GM21786 (cell line): ENCODE measurements around the gene LAD1.
A peak's percentile ranks its signal among the peaks of the same experiment; 100 is the strongest.

Source experiments
- ATAC-seq: cut with Tn5 transposase; IDR thresholded peaks from one replicate; pipeline ENCODE4 v1.9.1; 2021; ENCODE audit not compliant: unreplicated experiment

LAD1 gene

GRCh38 chr1:201399018-201399351 lies at the start of gene LAD1:
LAD1 (minus strand) TSS chr1:201399324; CDS start chr1:201399306, 18 bp downstream.
- ATAC-seq: no peak

DNA sequence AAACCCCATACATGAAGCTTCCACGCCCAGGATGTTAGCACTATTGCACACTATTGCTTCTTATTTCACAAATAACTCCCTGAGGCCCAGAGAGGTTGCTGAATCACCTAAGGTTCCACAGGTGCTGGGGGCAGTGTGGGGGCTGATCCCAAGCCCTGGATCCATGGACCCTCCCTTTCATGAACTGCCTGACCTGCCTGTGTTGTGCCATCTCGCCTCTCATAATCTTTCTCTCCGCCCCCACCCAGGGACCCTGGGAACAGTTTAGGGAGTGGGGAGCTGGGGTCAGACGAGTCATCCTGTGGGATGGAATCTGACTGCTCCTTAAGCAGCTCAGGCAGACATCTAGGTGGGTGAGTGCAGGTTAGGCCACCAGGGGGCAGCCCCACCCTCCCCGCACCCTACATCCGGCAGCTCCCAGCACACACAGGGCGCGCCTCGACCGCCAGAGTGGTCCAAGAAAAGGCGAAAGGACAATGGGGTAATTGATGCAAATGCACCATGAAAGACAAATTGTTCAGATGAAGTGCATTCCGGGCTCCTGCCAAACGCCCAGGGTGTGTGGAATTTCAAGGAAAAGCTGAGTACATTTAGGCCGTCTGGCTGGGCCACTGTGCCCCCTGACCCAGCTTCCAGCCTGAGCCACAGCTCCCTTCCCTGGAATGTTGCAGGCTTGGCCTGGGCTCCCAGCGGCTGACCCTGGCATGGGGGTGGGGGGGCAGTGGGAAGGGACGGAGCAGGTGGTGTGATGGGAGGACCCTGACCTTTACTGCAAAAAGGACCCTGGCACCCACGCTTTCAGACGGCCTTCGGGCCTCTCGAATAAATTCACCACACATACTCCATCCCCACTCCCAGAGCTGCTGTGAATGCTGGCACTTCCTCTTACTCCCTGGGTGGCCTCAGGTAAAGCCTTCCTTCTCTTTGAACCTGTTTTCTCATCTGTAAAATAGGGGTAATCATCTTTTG lies 49.1 kb upstream of the LAD1 start:
- ATAC-seq: peak; percentile 64

DNA sequence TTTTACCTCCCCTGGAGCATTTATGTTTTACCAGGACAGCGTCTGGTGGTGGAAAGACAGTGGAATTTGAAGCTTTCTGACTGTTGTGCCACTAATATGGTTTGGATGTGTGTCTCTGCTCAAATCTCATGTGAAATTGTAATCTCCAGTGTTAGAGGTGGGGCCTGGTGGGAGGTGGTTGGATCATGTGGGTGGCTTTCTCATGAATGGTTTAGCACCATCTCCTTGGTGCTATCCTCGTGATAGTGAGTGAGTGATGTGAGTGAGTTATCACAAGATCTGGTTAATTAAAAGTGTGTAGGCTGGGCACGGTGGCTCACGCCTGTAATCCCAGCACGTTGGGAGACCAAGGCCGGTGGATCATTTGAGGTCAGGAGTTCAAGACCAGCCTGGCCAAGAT lies 46.2 kb upstream of the LAD1 start:
- ATAC-seq: no peak

GRCh38 chr1:201444792-201445191 lies 45.7 kb upstream of the LAD1 start:
- ATAC-seq: no peak

GRCh38 chr1:201443747-201444146 lies 44.6 kb upstream of the LAD1 start:
- ATAC-seq: no peak

DNA sequence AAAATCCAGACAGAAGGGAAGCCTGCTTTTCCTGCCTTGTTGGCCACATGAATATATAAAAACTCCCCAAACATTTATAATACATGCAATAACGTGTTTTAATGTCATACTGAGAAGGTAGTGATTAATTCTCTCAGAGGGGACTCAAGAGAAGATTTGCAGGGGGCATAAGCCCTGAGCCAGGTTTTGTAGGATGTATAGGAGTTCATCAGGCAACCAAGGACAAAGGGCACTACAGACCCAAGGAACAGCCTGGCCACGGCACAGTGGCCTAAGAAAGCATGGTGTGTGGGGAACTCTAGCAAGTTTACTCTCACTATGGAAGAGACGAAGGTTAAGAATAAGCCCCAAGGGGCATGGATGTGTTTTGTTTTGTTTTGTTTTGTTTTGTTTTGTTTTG lies 37.8 kb upstream of the LAD1 start:
- ATAC-seq: no peak

DNA sequence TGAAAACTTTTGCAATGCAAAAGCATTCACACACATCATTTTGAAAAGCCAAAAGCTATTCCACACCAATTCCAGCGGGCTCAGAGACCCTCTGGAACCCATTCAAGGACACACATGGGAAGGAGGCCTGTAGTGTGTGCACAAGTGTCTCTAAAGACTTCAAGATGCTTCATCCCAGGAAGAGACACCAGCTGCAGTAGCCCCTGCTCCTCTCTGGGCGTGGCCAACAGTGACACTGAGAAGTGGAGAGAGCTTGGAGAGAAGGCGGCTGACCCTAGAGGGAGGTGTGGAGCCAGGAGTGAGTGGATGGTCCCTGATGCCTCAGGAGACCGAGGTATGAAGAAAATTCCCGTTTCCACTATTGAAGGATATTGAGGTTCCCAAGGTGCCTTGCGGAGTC lies 37.3 kb upstream of the LAD1 start:
- ATAC-seq: no peak

- ATAC-seq: no peak
Observed at GRCh38 chr1:201434266-201434665, 35.1 kb upstream of the LAD1 start.

- ATAC-seq: no peak
Observed at GRCh38 chr1:201433609-201434008, 34.5 kb upstream of the LAD1 start.

- no peak for ATAC-seq
Observed at GRCh38 chr1:201430776-201431175, 31.7 kb upstream of the LAD1 start.

- ATAC-seq: no peak
Observed at GRCh38 chr1:201429736-201430501, 30.8 kb upstream of the LAD1 start.

GRCh38 chr1:201427963-201428362 lies 28.8 kb upstream of the LAD1 start:
- no peak for ATAC-seq

DNA sequence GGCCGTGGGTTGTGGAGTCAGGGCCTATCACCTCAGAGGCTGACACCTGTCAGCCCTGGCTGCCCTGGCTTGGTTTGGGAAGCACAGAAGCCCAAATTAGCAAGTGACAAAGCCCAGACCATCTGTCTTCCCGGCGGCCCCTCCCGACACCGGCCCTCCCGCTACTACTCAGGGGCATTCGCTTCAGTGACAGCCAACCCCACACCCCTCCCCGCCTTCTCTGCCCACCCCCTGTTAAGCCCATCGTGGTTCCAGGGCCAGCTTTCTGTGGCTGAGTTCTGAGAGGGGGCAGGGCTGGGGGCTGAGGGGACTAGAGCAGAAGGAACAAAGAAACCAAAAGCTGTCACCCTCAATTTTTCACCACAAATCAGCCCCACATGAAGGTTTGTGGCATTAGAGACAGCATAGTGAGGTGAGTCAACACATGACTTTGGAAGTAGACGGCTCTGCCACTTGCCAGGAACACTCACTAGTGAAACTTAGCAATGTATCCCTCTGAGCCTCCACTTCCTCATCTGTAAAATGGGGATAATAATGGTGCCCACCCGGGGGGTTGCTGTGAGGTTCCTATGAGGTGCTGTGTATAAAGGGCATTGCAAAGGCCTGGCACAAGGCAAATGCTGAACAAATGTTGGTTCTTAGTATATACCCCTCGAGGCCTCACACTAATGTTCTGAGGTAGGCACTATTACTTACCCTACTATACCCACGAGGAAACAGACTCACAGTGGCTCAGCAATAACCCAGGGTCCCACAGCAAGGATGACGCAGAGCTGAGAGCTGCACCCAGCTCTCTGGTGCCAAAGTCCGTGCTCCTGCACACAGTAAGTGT lies 27.6 kb upstream of the LAD1 start:
- ATAC-seq: no peak

DNA sequence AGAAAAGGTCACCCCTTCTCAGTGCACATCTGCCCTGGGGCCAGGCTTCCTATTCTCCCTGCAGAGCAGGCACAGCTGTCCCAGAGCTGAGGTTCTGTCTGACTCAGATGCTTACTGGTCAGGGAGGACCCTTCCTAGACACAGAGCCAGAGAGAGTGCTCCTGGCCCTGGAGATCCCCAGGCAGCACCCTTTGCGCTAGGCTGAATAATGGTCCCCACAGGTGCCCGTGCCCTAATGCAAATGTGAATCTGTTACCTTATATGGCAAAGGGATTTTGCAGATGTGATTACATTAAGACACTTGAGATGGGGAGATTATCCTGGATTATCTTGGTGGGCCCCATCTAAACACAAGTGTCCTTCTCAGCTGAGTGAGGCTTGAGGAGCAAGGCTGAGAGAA lies 25.0 kb upstream of the LAD1 start:
- ATAC-seq: no peak

DNA sequence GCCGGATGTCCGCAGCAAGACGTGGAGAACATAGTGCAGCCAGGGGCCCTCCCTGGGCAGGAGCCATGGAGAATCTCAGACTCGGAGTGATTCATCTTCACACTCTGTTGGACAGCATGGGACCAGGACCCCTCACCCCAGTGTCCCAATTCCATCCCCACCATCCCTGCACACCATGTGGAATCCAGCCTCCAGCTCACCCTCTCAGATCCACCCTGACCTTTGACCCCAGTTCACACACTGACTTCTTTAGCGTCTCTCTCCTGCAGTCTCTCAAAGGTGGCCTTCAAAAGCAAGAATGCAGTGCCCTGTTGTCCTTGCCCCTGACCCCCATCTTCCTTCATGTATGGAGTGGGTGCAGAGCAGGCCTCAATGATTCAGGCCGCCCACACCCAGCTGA lies 24.5 kb upstream of the LAD1 start:
- no peak for ATAC-seq

GRCh38 chr1:201422436-201423030 lies 23.4 kb upstream of the LAD1 start:
- no peak for ATAC-seq

GRCh38 chr1:201422026-201422425 lies 22.9 kb upstream of the LAD1 start:
- no peak for ATAC-seq

DNA sequence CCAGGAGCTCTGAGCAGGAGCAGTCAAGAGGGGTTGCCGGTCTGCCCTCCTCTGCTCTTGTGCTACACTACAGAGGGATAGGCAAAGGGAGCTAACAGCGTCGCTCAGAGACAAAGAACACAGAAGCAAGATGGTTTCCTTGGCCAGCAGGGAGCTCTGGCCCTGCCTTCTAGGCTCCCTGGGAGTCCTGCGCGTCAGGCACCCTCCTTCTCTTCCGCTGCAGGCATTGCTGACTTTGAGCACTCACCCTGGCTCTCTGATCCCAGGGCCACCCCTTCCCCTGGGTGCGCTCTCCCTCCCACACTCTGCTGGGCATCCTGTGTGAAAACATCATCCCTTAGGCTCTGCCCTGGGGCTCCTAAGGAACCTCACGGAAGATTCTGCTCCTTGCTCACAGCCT lies 21.9 kb upstream of the LAD1 start:
- ATAC-seq: no peak

DNA sequence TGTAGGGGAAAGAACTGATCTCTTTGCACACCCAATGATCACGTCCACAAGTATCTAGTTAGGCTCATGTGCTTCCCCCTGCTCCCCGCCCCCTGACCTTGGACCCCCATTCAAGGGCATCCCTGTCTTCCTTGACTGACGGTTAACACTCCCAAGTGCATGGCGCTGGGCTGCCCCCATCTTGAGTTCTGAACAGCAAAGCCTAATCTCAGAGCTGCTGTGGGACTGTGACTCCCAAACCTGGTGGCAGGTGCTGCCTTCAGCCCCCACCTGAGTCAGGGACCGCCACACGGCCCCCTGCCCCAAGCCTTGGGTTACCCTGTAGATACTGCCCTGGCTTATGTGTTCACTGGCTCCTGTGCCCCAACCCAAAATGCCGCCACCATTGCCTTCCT lies 21.5 kb upstream of the LAD1 start:
- ATAC-seq: no peak

- no peak for ATAC-seq
Observed at GRCh38 chr1:201419746-201420607, 20.9 kb upstream of the LAD1 start.
